GM18508 (cell line): ENCODE measurements around the gene IFT81.
"Not testable (repeated sequence)": the region's sequence is repeated elsewhere in the genome, so short reads cannot be mapped to it uniquely, and the experiment has no call there.

Source experiments
- ATAC-seq: cut with Tn5 transposase; IDR thresholded peaks from one replicate; pipeline ENCODE4 v1.9.1; 2021; ENCODE audit warnings: moderate number of reproducible peaks; ENCODE audit not compliant: insufficient read depth, unreplicated experiment

The IFT81 gene

DNA sequence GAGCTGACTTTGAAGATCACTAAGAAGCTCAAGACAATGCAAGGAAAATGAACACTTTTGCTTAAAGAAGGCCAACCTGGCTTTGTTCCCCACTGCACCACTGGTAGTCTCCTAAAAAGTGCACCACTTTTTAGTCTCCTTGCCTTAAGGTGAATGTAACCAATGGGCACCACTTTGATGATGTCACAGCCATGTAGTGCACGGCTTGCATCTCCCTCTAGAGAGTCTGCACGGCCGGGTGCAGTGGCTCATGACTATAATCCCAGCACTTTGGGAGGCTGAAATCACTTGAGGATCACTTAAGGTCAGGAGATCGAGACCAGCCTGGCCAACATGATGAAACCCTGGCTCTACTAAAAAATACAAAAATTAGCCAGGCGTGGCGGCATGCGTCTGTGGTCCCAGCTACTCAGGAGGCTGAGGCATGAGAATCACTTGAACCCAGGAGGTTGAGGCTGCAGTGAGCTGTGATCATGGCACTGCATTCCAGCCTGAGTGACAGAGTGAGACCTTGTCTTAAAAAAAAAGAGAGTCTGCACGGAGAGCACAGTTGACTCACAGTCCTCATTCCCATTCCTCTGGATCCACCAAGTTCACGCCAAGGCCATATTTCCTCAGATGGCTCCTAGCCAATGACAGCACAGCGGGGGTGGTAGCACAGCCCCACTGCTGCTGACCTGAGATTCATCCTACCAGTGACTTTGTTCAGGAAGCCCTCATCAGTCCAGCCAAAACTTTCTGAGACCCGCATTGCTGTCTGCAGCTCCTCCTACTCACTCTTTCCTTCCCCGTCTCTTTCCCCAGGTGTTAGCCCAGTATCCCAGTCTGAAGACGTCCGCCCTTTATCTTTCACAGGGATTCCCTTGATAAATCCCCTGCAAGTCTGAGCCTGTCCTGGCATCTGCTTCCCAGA lies 16.5 kb upstream of the IFT81 start:
- no peak for ATAC-seq

GRCh38 chr12:110108309-110109036 lies 15.7 kb upstream of the IFT81 start:
- no peak for ATAC-seq

DNA sequence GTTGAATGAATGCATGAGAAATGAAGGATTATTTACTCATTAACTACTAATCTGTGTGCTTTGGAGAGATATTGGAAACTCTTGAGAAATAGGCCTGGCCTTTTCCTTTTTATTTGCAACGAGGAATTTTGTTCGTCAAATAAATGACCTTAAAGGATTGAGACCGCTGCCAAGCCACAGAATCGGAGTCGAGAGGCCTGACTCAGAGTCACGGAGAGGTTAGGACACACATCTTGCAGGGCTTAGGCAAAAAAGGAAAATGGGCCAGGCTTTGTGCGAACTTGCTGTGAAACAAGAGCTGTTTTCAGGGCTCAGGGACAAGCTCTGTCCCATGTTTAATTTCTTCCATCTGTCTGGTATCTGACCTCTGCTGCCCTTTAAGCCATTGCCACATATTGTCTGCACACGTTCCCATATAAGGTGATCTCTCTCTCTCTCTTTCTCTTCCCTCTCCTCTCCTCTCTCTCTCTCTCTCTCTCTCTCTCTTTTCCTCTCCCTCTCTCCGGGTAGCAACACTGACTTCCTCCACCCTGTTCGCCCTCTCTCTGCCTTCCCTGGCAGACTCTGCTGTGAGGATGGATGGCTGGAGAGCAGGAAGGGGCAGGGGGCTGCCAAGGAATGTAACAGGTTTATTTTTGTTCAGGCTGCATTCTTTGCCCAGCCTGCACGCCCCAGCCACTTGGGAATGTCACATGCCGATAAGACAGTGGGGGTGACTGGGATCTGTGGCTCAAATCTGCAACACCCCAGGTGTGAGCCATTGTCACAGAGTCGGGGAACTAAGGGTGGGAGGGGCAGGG lies 14.9 kb upstream of the IFT81 start:
- ATAC-seq, result no peak

DNA sequence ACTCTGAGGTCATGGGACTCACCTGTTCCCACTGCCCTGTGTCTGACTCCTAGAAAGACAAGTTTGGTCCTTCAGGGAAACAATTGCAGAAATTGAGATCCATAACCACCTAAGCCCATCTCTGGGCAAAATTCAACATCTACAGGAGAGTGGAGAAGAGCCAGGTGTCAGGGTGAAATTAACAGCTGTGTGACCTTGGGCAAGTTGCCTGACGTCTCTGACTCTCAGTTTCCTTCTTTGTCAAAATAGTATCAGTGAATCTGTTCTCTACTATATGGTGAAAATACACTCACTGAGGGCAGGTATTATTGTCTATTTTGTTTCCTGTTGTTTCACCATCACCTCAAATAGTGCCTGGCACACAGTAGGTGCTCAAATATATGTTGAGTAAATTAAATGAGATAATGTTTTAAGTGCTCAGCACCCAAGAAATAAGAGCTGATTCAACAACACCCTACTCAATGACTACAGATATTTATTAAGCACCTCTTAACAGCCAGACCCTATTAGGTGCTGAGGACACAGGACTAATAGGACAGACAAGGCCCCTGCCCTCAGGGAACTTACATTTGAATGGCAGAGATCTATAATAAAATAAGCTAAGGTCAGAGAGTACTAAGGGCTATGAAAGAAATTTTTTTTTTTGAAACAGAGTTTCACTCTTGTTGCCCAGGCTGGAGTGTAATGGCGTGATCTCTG lies 14.2 kb upstream of the IFT81 start:
- ATAC-seq, result no peak

GRCh38 chr12:110111476-110112334 lies 12.5 kb upstream of the IFT81 start:
- no peak for ATAC-seq

DNA sequence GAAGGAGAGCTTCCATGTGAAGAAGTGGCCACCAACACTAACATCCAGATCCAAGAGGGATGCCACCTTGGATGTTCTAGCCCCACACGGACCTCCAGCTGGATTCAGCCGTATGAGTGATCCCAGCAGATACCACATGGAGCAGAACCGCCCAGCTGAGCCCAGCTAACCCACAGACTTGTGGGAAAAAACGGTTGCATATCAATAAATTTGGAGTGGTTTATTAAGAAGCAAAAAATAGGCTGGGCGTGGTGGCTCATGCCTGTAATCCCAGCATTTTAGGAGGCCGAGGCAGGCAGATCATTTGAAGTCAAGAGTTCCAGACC lies 11.9 kb upstream of the IFT81 start:
- ATAC-seq, result no peak

DNA sequence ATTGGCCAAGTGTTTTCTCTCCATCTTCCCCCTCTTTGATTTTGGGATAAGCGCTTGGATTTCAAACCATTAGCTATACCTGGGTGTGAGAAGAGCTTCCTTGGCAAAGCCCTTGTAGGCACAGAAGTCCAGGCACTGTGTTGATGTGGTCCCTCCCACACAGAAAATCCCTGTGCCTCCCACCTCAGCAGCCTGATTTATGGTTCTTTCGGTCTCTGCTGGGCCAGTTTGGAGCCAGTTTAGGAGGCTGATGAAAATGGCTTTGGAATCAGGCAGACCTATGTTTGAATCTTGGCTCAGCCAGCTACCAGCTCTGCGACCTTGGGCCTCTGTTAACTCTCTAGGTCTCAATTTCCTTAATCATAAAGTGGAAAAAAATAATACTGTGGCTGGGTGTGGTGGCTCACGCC lies 9.6 kb upstream of the IFT81 start:
- no peak for ATAC-seq

DNA sequence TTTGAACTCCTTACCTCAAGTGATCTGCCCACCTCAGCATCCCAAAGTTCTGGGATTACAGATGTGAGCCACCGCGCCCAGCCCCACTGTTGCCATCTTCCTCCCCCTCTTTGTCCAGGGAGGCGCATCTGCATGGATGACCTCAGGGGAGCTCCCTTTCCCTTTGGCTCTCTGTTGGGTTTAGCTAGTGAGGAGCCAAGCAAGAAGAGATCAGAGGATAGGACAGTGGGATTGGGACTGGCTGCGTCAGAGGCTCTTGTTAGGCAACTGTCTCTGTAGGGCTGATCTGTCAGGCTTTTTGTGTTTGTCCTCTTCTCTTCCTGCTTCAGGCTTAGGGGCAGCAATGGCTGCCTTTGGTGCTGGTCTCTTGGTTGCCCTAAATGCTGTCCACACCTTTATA lies 8.5 kb upstream of the IFT81 start:
- ATAC-seq, result no peak

- ATAC-seq, result no peak
These were observed 7.5 kb upstream of the IFT81 start for GRCh38 chr12:110116623-110117022.

- ATAC-seq, result not testable (repeated sequence)
These were observed 6.9 kb upstream of the IFT81 start for GRCh38 chr12:110117210-110117609.

DNA sequence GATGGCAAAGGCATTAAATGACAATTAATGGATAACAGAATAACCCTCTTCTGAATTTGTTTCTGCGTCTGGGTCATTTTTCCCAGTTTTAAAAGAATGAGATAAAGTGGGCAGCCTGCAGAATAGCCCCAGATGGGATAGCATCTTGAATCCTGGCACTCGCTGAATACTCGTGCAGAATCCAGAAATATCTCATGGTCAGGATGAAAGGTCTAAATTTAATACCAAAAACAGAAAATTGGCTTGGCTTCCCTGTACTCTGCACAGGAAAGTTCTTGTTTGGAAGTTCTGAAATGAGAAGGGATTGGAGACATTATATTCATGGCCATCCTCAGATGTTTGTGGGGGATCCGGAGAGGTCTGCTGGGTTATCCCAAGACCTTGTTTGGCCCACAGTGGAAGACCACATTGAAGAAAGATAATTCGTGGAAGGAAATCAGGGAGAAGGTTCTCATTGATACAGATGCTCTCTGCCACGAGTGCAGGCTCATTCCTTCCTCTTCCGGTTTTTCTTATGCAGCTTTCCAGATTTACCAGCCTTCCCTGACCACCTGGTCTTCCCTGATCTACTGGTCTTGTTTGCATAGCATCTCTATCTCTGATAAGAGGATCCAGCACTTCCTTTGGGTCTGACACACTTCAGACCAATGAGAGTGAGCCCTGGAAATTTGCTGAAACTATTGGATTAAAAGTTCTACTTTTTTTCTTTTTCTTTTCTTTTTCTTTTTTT lies 6.0 kb upstream of the IFT81 start:
- ATAC-seq, result no peak

GRCh38 chr12:110122929-110123328 lies 1.2 kb upstream of the IFT81 start:
- ATAC-seq, result no peak

DNA sequence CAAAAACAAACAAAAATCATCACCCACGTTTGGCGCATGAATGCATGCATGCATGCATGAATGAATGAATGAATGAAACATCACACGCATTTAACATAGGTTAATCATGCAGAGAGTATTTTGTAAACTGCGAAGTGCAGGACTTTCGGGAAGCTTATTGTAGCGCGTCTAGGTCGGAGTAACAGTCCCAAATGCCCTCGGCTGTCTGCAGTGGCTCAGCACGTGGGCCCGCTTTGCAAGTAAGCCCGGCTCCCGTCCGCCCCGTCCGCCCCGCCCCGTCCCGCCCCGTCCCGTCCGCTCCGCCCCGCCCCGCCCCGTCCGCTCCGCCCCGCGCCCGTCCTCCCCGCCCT lies 263 bp upstream of the IFT81 start:
- no peak for ATAC-seq

- no peak for ATAC-seq
These were observed 2.4 kb downstream of the IFT81 start for GRCh38 chr12:110126557-110126956.

DNA sequence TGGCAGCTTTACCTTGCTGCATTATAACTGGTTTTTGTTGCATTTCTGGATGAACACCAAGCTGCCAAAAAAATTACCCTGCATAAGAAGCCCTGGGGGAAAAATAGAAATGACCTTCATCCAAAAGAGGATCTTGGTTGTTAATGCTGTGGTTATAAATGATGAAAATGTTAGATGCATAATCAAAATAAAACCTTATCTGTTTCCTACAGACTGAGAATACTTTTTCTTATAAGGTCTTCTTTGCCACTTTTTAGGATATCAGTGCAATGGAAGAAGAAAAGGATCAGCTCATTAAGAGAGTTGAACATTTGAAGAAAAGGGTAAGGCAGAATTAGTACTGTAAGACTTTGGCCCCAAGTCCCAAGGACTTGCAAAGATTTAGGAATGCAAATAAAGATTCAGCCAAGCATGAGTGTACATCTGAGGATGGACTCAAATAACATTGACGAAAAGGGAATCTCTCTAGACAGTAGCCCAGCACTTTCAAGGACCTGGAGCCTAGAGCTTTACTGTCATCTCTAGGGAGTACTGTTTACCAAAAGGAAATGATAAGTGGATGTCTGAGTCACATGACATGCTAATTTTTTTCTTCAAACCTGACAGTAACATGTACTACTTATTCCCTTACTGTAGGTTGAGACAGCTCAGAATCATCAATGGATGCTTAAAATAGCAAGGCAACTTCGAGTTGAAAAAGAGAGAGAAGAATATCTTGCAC lies 10.7 kb downstream of the IFT81 start:
- no peak for ATAC-seq

GRCh38 chr12:110135806-110136205 lies 11.6 kb downstream of the IFT81 start:
- ATAC-seq, result no peak

GRCh38 chr12:110137786-110138185 lies 13.6 kb downstream of the IFT81 start:
- no peak for ATAC-seq

DNA sequence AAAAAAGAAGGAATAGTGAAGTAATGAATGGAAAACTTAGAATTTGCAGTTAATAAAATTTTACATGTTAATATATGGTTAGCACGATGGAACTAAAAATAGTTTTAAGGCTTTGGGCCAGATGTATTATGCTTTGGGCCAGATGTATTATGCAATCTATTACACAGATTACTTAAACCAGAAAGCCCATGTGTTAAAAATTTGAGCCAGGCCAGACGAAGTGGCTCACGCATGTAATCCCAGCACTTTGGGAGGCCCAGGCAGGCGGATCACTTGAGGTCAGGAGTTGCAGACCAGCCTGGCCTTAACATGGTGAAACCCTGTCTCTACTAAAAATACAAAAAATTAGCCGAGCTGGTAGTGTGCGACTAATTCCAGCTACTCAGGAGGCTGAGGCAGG lies 17.2 kb downstream of the IFT81 start:
- no peak for ATAC-seq
